C4-2B (cell line): ENCODE measurements around the gene OR5H14.

Source experiments
- CTCF ChIP-seq: fragments of 450-650 bp; conservative IDR thresholded peaks from 2 replicates; pipeline ENCODE4 v1.5.1; 2017; ENCODE audit warnings: mild to moderate bottlenecking
- ZFX ChIP-seq: fragments of 450-650 bp; IDR thresholded peaks from 2 replicates; pipeline ENCODE4 v1.6.1; 2017

- TF ChIP-seq CTCF, result no peak
- TF ChIP-seq ZFX, result no peak
Measured at GRCh38 chr3:98130421-98130820, 16.9 kb upstream of the OR5H14 start, which contains the start of gene OR5H1.
